ENCODE data around the gene CFAP97D1.
"Not testable (repeated sequence)": the region's sequence is repeated elsewhere in the genome, so short reads cannot be mapped to it uniquely, and the experiment has no call there.

Gene CFAP97D1

GRCh38 chr17:43768382-43768781 lies 11.9 kb upstream of the CFAP97D1 start:
- no peak for DNase-seq (ENCODE audit: low read depth in 2 of 2)

DNA sequence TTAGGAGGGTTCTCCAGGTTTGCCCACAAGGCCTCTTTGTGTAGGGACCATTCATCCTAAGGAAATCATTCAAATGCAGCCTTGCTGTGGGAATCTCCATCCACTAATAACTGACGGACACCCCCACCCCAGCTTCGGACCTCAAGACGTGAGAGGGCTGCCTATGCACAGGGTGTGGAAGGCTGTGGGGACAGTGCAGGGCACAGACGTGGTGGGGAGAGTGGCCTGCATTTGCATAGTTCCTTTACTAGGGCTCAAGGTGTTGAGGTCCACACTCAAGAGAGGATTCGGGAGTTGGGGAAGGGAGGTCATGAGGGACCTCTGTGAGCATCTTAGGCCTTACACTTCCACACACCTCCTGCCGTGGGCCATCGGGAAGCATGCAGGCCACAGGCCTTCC lies 11.3 kb upstream of the CFAP97D1 start:
- no peak for DNase-seq (ENCODE audit: low read depth in 2 of 2)

DNA sequence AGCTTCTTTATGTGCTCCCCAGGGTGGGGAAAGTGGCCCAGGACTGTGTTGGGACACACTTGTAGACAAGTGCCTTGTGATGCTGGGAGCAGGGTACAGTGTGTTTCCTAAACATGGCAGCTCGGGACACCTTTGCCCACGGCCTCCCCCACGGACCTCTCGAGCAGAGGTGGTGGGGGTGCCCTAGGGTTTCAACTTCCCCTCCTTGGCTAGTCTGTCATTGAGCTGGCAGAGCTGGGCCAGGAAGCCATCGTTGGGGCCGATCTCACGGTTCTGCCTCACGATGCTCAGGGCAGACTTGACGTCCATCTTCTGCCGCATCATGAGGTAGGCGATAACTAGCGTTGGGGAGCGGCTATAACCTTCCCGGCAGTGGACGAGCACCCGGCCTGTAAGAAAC lies 10.8 kb upstream of the CFAP97D1 start:
- no peak for DNase-seq (ENCODE audit: low read depth in 2 of 2)

GRCh38 chr17:43769859-43770258 lies 10.4 kb upstream of the CFAP97D1 start:
- DNase-seq (ENCODE audit: low read depth in 2 of 2), result no peak

- no peak for DNase-seq (ENCODE audit: low read depth in 2 of 2)
These were observed 9.3 kb upstream of the CFAP97D1 start for GRCh38 chr17:43770957-43771356.

DNA sequence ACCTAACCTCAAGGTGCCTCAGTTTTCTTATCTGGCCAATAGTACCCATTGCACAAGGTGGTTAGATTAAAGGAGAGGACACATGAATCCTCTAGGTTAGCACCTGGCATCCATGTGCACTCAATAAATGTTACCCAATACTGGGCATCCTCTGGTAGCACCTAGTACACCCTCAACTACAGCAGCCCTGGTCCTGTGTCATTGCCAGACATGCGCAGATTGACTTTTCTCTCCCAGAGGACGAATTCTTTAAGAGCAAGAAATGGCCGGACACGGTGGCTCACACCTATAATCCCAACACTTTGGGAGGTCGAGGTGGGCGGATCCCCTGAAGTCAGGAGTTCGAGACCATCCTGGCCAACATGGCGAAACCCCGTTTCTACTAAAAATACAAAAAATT lies 8.8 kb upstream of the CFAP97D1 start:
- no peak for DNase-seq (ENCODE audit: low read depth in 2 of 2)

DNA sequence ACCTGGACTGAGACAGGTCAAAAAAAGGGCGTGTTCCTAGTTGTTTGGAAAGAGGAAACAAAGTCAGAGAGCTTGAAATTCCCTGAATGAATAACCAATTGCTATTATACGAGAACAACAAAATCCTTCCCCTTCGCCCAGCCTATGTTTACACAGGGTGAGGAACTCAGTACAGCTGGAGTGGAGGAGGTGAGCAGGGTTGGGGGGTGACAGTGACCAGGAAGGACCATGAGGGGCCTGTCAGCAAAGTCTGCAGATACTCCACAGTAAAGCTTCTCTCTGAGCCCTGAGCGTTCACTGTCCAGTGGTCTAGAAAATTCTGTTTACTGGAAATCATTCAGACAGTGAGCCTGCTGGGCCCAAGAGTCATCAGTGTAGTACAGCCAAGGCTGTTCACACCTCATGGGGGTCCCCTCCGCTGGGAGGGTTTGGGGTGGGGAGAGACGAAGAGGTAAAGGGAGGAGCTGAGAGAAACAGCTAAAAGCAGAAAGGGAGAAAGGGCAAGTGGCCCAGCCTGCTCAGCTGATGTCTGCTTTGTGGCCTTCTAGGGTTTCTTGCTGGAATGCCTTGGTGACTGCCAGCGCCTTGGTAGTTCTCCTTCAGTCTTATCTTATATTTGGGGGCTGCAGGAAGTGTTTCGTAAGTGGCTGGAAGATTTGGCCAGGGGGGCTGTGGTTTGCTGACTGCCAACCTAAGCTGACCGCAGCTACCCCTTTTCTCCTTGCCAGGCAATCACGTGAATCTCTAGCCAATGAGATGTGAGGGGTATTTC lies 7.2 kb upstream of the CFAP97D1 start:
- no peak for DNase-seq (ENCODE audit: low read depth in 2 of 2)

GRCh38 chr17:43774304-43775250 lies 5.7 kb upstream of the CFAP97D1 start:
- DNase-seq (ENCODE audit: low read depth in 2 of 2), result no peak

GRCh38 chr17:43778337-43779144 lies 1.7 kb upstream of the CFAP97D1 start, which contains the start of gene DUSP3:
Gene DUSP3, minus strand, starts transcription at chr17:43778977. Its CDS starts 53 bp downstream, at chr17:43778924.
- peak; percentile 62 to 64 for DNase-seq (ENCODE audit: low read depth in 2 of 2)

DNA sequence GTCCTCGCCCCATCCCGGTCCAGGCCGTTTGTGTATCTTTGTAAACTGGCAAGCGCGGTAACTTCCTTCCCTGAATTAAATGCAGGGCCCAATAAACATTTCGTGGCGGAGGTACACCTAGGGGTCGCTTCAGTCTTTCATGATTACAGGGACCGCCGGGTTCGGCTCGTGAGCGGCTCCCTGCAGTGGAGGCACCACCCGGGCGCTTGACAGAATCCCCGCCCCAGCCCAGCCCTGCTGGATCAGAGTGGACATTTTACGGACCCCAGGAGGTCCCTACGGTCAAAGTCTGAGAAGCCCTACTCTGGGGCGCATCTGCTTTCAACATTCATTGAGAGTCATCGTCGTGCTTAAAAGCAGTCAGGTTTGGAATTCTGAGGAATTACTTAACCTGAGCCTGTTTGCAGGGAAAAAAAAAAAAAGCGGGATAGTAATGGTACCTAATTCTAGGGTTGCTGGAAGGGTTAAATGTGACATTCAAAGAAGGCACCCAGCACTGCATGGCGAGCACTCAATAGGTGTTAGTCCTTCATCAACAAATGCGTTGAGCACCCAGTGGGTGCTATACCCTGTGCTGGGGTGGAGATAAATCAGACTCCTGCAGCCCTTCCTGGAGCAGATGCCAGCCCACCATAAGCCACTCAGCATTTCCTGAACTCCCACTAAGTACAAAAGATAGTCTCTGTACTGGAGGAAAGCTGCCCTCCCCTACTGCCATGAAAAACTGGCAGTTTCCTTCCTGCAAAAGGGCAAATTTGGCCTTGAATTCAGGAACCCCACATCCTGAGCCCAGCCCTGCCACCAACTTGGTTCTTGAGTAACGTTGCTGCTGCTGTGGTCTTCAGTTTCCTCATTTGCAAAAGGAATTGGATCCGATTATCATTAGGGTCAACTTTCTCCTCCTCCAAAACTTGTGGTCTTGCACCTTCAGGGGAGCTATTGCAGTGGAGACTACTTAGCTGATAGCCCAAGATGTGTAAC lies 800 bp upstream of the CFAP97D1 start:
- peak in 1 of 2 donors; percentile 9 for DNase-seq (ENCODE audit: low read depth in 2 of 2)

- no peak for DNase-seq (ENCODE audit: low read depth in 2 of 2)
These were observed 2.9 kb downstream of the CFAP97D1 start for GRCh38 chr17:43782913-43783680.

GRCh38 chr17:43784068-43784467 lies 3.8 kb downstream of the CFAP97D1 start:
- DNase-seq (ENCODE audit: low read depth in 2 of 2), result no peak

GRCh38 chr17:43784628-43785101 lies 4.4 kb downstream of the CFAP97D1 start:
- DNase-seq (ENCODE audit: low read depth in 2 of 2), result no peak

DNA sequence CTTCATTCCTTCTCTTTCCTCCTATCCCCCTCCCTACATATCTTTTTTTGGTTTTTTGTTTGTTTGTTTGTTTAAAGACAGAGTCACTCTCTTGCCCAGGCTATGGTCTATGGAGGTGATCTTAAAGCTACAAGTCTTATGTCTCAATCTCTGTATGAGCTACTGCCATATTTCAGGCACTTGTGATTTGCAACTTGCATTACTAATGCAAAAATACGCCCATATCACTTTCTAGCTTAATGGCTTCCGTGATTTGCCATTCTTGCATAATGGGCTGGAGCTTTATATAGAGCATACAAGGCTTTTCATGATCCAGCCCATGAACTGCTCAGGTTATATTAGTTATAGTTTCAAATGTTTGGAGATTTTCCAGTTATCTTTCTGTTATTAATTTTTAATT lies 7.5 kb downstream of the CFAP97D1 start:
- DNase-seq (ENCODE audit: low read depth in 2 of 2), result no peak

- DNase-seq (ENCODE audit: low read depth in 2 of 2), result no peak
These were observed 8.3 kb downstream of the CFAP97D1 start for GRCh38 chr17:43788540-43788939.

GRCh38 chr17:43789482-43789881 lies 9.2 kb downstream of the CFAP97D1 start:
- no peak for DNase-seq (ENCODE audit: low read depth in 2 of 2)

GRCh38 chr17:43790311-43790940 lies 10.2 kb downstream of the CFAP97D1 start:
- DNase-seq (ENCODE audit: low read depth in 2 of 2), result no peak

DNA sequence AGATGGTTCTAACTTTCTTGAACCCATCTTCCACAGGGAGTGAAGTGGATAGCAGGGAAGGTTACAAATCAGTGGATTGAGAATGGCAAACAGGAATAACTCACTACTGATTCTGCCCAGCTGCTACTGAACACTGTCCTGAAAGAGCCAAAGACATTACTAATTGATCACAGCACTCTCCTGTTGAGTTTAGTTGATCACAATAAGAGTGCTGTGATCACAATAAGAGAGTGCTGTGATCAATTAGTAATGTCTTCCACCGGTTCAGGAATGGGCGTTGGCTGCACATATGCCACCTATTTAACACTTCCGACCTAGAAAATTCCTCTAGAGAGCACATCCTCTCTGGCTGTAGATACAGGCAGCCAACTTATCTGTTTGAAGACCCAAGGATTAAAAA lies 11.4 kb downstream of the CFAP97D1 start:
- no peak for DNase-seq (ENCODE audit: low read depth in 2 of 2)

DNA sequence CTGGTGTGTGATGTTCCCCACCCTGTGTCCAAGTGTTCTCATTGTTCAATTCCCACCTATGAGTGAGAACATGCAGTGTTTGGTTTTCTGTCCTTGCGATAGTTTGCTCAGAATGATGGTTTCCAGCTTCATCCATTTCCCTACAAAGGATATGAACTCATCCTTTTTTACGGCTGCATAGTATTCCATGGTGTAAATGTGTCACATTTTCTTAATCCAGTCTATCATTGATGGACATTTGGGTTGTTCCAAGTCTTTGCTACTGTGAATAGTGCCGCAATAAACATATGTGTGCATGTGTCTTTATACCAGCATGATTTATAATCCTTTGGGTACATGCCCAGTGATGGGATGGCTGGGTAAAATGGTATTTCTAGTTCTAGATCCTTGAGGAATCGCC lies 12.4 kb downstream of the CFAP97D1 start:
- not testable (repeated sequence) for DNase-seq (ENCODE audit: low read depth in 2 of 2)
